ENCODE measurements around the gene HDAC4.

Gene HDAC4

DNA sequence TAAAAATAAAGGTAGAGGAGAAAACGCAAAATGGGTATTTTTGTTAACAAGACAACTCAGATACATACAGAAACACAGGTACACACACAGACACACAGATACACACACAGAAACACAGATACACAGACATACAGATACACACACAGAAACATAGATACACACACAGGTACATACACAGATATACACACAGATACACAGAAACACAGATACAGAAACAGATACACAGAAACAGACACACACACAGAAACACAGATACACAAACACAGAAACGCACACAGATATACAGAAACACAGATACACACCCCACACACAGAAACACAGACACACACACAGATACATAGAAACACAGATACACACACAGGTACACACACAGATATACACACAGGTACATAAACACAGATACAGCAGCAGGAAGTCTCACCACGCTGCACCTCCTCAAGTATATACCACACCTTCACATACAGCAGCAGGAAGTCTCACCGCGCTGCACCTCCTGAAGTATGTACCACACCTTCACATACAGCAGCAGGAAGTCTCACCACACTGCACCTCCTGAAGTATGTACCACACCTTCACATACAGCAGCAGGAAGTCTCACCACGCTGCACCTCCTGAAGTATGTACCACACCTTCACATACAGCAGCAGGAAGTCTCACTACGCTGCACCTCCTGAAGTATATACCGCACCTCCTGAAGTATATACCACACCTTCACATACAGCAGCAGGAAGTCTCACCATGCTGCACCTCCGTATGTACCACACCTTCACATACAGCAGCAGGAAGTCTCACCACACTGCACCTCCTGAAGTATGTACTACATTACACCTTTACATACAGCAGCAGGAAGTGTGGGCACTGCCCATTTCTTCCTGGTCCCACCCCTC lies 250.5 kb downstream of the HDAC4 start:
- TF ChIP-seq, protein P1, sequence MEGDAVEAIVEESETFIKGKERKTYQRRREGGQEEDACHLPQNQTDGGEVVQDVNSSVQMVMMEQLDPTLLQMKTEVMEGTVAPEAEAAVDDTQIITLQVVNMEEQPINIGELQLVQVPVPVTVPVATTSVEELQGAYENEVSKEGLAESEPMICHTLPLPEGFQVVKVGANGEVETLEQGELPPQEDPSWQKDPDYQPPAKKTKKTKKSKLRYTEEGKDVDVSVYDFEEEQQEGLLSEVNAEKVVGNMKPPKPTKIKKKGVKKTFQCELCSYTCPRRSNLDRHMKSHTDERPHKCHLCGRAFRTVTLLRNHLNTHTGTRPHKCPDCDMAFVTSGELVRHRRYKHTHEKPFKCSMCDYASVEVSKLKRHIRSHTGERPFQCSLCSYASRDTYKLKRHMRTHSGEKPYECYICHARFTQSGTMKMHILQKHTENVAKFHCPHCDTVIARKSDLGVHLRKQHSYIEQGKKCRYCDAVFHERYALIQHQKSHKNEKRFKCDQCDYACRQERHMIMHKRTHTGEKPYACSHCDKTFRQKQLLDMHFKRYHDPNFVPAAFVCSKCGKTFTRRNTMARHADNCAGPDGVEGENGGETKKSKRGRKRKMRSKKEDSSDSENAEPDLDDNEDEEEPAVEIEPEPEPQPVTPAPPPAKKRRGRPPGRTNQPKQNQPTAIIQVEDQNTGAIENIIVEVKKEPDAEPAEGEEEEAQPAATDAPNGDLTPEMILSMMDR (conservative IDR thresholded peaks at IDR 0.05; ENCODE audit: low read length): no peak
- no peak for DNase-seq (ENCODE audit: low read depth)

DNA sequence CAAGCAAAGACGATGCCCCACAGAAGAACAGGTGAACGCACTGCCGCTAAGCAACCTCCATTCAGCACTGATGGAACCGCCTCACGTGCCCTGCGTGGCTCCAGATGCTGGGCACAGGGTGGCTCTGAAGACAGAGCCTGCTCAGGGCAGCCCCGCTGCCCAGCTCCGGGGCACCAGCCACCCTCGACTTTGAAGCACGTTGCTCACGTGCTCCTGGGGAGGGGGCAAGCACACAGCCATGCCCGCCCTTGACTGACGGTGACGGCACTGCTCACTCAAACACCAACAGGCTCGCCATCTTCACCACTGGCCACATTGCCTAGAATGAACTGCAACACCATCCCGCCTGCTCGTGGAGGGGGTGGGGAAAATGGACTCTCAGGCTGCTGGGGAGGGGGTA lies 251.3 kb downstream of the HDAC4 start:
- H3K4me3 ChIP-seq (ENCODE audit: low read length): no peak overlapping the region
- no peak for DNase-seq (ENCODE audit: low read depth)
- TF ChIP-seq, protein P1 (conservative IDR thresholded peaks at IDR 0.05; ENCODE audit: low read length): no peak

More for the DNA sequence above, 250.5 kb downstream of the HDAC4 start:
- no peak overlapping the region for H3K4me3 ChIP-seq (ENCODE audit: low read length)

DNA sequence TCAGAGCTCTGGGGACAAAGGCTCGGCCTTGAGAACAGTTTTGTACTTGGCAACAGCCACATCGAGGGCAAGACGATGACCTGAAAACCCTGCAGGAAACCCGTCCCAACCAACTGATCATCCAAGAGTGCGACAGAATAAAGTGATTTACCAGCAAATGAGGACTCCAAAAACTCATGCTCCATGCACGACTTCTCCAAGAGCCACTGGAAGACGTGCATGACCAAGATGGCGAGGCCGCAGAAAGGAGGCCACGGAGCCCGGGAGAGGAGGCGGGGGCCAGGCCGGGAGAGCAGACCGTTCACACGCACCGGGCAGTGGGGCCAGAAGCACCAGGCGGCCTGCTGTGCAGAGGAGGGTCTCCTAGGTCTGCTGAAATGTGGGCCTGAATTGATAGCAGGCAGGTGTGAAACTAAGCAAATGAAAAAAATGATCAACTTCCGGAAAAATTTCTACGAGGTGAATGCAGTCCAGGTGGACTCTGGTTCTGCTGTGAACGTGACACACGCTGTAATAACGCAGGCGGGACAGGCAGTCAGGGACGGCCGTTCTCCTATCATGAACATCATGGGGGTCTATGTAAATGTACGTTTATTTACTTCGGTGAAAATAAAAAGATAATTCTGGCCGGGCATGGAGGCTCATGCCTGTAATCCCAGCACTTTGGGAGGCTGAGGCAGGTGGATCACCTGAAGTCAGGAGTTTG lies 252.2 kb downstream of the HDAC4 start:
- DNase-seq (ENCODE audit: low read depth): no peak
- TF ChIP-seq, protein P1 (conservative IDR thresholded peaks at IDR 0.05; ENCODE audit: low read length): no peak
- no peak overlapping the region for H3K4me3 ChIP-seq (ENCODE audit: low read length)

DNA sequence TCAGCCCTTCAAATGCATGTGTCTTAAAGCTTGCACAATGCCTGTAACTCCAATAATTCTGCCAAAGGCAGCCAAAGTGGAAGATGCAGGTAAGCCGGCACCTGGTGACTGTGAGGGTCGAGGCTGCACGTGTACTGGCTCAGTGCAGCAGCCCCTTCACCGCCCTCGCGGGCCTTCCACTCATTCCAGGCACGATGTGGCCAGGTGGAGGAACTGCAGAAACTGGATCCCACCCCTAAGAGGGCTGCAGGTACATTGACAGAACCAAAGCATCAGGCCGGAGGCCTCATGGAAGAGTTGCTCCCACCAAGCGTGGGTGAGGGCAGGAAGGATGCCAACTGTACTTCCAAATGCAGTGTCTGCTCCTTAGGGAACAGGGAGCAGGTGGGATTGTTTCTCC lies 253.4 kb downstream of the HDAC4 start:
- TF ChIP-seq, protein P1 (conservative IDR thresholded peaks at IDR 0.05; ENCODE audit: low read length): no peak
- no peak overlapping the region for H3K4me3 ChIP-seq (ENCODE audit: low read length)
- DNase-seq (ENCODE audit: low read depth): no peak

DNA sequence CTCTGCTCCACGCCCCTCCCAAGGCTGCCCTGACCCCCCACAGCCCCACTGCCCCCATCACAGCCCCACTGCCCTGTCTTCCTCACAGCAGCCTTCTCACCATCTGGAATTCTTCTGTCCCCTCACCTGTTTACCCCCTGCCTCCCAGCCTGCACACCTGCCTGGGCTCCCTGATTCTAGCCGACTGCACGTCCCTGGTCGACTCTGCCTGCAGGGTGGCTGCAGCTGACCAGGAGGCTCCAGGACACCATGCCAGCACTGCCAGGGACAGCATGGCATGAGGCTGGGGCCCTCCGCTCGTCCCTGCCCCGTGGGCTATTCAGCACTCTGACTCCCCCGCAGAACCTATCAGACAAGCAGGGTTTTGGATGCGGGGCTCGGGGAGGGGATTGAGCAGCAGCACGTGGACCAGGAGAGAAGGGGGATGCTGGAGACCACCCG lies 254.1 kb downstream of the HDAC4 start:
- DNase-seq (ENCODE audit: low read depth): no peak
- no peak overlapping the region for H3K4me3 ChIP-seq (ENCODE audit: low read length)
- TF ChIP-seq, protein P1 (conservative IDR thresholded peaks at IDR 0.05; ENCODE audit: low read length): no peak

DNA sequence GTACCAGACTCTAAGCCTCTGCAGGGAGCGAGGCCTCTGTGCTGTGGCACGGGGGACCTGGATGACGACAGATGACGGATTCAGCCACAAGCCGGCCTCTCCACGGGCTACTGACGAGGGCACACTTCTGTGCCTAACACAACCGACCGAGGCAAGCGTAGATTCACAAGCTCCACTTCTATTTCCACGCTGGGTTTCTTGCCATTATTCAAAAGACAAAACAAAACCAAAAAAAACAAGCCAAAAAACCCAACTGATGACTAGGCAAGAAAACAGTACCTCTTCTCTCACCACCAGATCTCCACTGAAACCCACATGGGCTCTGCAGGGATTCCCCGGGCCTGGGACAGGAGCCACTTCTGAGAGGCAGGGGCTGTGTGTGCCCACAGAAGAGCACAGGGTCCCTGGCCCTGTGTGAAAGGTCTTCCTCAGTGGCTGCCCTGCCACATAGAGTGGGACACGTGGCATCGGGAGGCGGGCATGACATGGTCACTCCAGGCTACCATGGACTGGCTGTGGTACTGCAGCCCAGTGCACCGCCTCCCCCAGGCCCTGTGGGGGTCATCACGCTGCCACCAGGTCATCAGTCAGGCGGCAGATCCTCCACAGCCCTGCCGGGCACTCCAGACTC lies 254.7 kb downstream of the HDAC4 start:
- no peak for DNase-seq (ENCODE audit: low read depth)
- H3K4me3 ChIP-seq (ENCODE audit: low read length): no peak overlapping the region
- TF ChIP-seq, protein P1 (conservative IDR thresholded peaks at IDR 0.05; ENCODE audit: low read length): no peak
